ENCODE measurements around the gene UGT1A8. TPM values are rescaled to one million over a fixed set of nuclear protein-coding genes. Genes with fewer than 3 reads are reported as not detected.
"Not testable (repeated sequence)": the region's sequence is repeated elsewhere in the genome, so short reads cannot be mapped to it uniquely, and the experiment has no call there.

Gene UGT1A8
- total RNA-seq, 4 donors from 2014 or later: 1.1 to 15.1 (median 9.4) TPM

DNA sequence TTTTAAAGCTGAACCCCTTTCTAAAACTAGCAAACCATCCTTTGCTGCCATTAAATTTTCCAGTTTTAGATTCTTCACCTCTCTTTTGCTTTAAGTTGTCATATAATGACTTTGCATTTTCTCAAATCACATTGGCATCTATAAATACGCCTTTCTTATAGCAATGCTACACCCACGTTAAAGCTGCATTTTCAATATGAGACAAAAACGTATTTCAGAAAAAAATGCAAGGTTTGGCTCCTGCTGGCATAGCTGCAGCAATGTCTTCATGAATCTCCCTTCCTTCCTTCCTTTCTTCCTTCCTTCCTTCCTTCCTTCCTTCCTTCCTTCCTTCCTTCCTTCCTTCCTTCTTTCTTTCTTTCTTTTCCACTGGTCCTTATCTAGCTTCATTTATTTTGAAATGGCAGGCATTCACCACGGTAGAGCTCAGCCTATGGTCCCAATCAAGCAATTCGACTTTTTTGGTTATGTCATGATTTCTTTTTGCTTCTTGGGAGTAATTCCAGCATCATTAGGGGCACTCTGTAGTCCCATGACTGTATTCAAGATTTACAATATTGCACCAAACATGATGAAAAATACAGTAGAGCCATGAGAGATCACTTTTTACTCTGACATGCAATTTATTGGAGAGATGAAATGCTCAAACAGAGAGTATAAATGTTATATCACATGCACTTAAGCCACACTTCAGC is 10.0 kb downstream of the UGT1A8 start:
- 62 to 72% methylated on average over 5 of the region's 5 CpGs for WGBS, 2 donors (ENCODE audit: low coverage in 1 of 2)

DNA sequence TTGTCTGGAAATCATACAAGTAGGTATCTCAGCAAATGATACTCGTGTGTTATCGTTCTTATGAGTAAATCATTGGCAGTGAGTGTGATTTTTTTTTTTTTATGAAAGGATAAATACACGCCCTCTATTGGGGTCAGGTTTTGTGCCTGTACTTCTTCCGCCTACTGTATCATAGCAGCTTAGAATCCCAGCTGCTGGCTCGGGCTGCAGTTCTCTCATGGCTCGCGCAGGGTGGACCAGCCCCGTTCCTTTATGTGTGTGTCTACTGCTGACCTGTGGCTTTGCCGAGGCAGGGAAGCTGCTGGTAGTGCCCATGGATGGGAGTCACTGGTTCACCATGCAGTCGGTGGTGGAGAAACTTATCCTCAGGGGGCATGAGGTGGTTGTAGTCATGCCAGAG is 18.9 kb downstream of the UGT1A8 start, which contains the start of gene UGT1A10:
UGT1A10 (plus strand) TSS at position 143 of the 400 bp plus-strand sequence; CDS start at position 218, 75 bp downstream.
- peak; percentile 78 for DNase-seq
- H3K9me3 ChIP-seq; H3K27me3 ChIP-seq; H3K36me3 ChIP-seq; in situ Hi-C loops (cut with MboI; ENCODE audit: low pct_ligation_motif_present in 1 of 4, low pct_unique_long_range_greater_than_20kb in 1 of 4, low sequenced_read_pairs in 3 of 4); intact Hi-C loops (cut with DNase I; ENCODE audit: low total_unique reads): not testable (repeated sequence)
- Histone ChIP-seq H3K27ac (peak within 1 kb of the TSS; percentile 65 to 83 (median 72)), H3K4me1 (peaks cover 0 to 12% (median 4%) of the 10 kb centered on the region in 4 donors), H3K4me3 (peak within 1 kb of the TSS in 3 of 4 donors; percentile 29 to 37 (median 30))
- 57 to 66% methylated on average over 3 to 10 of the region's 10 CpGs for WGBS, 2 donors (ENCODE audit: low coverage in 1 of 2)
- peak; percentile 88 for TF ChIP-seq POLR2A (IDR thresholded peaks at IDR 0.05)
- peak; percentile 47 to 92 (median 89) for TF ChIP-seq POLR2AphosphoS5 (IDR thresholded peaks at IDR 0.05)

More for the DNA sequence above, 10.0 kb downstream of the UGT1A8 start:
- peaks cover 6 to 9% of the 10 kb centered on the region in 2 donors for H3K9me3 ChIP-seq
- in situ Hi-C loops (cut with MboI; ENCODE audit: low pct_ligation_motif_present in 1 of 4, low pct_unique_long_range_greater_than_20kb in 1 of 4, low sequenced_read_pairs in 3 of 4) (no loop called here), intact Hi-C loops (cut with DNase I; ENCODE audit: low total_unique reads) (no loop called here)
- no peak overlapping the region for H3K27ac ChIP-seq
- no peak overlapping the region for H3K4me3 ChIP-seq
- H3K36me3 ChIP-seq: no peaks in the 10 kb centered on the region
- H3K4me1 ChIP-seq: no peaks in the 10 kb centered on the region
- H3K27me3 ChIP-seq: no peaks in the 10 kb centered on the region
- no peak for DNase-seq
- no peak for TF ChIP-seq POLR2AphosphoS5 (IDR thresholded peaks at IDR 0.05)
- no peak for TF ChIP-seq POLR2A (IDR thresholded peaks at IDR 0.05)
- TF ChIP-seq, protein P1, sequence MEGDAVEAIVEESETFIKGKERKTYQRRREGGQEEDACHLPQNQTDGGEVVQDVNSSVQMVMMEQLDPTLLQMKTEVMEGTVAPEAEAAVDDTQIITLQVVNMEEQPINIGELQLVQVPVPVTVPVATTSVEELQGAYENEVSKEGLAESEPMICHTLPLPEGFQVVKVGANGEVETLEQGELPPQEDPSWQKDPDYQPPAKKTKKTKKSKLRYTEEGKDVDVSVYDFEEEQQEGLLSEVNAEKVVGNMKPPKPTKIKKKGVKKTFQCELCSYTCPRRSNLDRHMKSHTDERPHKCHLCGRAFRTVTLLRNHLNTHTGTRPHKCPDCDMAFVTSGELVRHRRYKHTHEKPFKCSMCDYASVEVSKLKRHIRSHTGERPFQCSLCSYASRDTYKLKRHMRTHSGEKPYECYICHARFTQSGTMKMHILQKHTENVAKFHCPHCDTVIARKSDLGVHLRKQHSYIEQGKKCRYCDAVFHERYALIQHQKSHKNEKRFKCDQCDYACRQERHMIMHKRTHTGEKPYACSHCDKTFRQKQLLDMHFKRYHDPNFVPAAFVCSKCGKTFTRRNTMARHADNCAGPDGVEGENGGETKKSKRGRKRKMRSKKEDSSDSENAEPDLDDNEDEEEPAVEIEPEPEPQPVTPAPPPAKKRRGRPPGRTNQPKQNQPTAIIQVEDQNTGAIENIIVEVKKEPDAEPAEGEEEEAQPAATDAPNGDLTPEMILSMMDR (IDR thresholded peaks at IDR 0.05): no peak
- TF ChIP-seq EP300 (IDR thresholded peaks at IDR 0.05; ENCODE audit: low read depth): no peak

DNA sequence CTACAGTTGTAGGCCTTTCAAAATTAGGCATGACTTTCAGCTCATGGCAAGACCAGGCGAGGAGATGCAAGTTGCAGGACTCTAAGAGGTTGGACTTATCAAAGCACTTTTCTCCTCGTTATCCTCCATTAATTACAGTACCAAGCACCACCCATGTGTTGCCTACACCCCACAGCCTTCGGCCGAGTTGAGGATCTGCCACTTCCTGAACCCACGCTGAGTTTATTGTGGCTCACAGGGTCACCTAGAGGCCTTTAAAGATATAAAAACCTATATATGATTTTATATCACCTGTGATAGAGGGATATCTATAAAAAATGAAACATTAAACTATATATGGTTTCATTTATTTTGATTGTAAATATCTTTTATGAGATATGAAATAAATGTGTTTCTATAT is 21.4 kb downstream of the UGT1A8 start:
- Histone ChIP-seq H3K4me1 (peaks cover 0 to 12% (median 4%) of the 10 kb centered on the region in 4 donors), H3K4me3 (peak overlapping the region in 3 of 4 donors; percentile 29 to 37 (median 30)), H3K27ac (peak overlapping the region; percentile 48 to 62 (median 57)), H3K27me3 (no peaks in the 10 kb centered on the region), H3K36me3 (no peaks in the 10 kb centered on the region), H3K9me3 (no peaks in the 10 kb centered on the region)
- in situ Hi-C loops (cut with MboI; ENCODE audit: low pct_ligation_motif_present in 1 of 4, low pct_unique_long_range_greater_than_20kb in 1 of 4, low sequenced_read_pairs in 3 of 4): no loop called here
- 24 to 27% methylated on average over 2 to 5 of the region's 5 CpGs for WGBS, 2 donors (ENCODE audit: low coverage in 1 of 2)
- peak; percentile 63 for DNase-seq
- intact Hi-C loops (cut with DNase I; ENCODE audit: low total_unique reads): no loop called here
- peak in 1 of 3 donors; percentile 29 for TF ChIP-seq POLR2AphosphoS5 (IDR thresholded peaks at IDR 0.05)
- TF ChIP-seq POLR2A (IDR thresholded peaks at IDR 0.05): no peak
- TF ChIP-seq, protein P1 (IDR thresholded peaks at IDR 0.05): peak in 3 of 5 experiments; percentile 8 to 47 (median 31)

DNA sequence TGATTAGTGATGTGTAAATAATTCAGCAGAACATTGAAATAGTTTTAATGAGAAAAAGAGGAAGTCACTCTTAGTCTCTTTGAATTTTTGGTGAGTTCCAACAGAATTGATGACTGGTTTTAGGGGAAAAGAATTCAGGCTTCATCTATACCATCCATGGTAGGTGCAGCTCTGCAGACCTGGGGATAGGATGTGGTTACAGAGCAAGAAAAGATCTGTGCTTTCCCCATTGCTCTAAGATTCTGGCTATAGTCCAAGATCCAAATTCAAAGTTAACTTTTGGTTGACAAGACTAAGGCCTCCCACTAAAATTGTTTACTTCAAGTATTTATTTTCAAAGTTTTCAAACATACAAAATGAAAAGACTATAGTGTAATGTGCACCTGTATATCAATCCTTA is 22.4 kb downstream of the UGT1A8 start:
- Histone ChIP-seq H3K4me3 (no peak overlapping the region), H3K4me1 (peaks cover 0 to 12% (median 4%) of the 10 kb centered on the region in 4 donors), H3K36me3 (no peaks in the 10 kb centered on the region), H3K27me3 (no peaks in the 10 kb centered on the region), H3K9me3 (no peaks in the 10 kb centered on the region), H3K27ac (peak overlapping the region in 1 of 4 donors; percentile 56)
- intact Hi-C loops (cut with DNase I; ENCODE audit: low total_unique reads) (no loop called here), in situ Hi-C loops (cut with MboI; ENCODE audit: low pct_ligation_motif_present in 1 of 4, low pct_unique_long_range_greater_than_20kb in 1 of 4, low sequenced_read_pairs in 3 of 4) (no loop called here)
- DNase-seq: no peak
- TF ChIP-seq, protein P1 (IDR thresholded peaks at IDR 0.05): no peak
- no peak for TF ChIP-seq EP300 (IDR thresholded peaks at IDR 0.05; ENCODE audit: low read depth)
- TF ChIP-seq POLR2A (IDR thresholded peaks at IDR 0.05): no peak
- TF ChIP-seq POLR2AphosphoS5 (IDR thresholded peaks at IDR 0.05): no peak
